SH-SY5Y (cell line): ENCODE data around the gene TBC1D8.

Source experiments
- GATA2 ChIP-seq: IDR thresholded peaks from 2 replicates; pipeline ENCODE4 v1.6.1; 2011; ENCODE audit warnings: mild to moderate bottlenecking, low read depth, low read length
- GATA3 ChIP-seq: IDR thresholded peaks from 2 replicates; pipeline ENCODE4 v1.6.1; 2011; ENCODE audit warnings: low read depth, mild to moderate bottlenecking, low read length, moderate library complexity

DNA sequence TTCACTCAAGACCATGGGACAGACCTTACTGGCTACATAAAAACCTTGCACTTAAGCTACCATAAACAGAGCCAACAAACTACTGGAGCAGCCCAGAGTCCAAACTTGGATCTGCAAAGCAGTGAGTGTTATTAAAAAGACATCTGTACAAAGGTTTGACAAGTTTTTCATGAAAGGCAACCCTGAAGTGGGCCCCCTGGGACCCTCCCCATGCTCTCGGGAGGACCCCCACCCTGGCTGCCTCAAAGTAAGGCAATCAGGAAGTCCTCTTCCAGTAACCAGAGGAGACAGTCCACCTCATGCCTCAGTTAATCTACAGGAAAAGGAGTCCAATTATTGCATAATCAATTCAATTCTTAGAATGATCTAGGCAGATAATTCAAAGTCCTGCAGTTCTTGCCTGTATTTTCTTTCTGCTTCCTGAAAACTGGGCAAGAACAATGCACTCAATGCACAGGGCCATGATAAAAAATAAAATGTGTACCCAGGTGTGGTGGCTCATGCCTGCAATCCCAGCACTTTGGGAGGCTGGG is 69.7 kb downstream of the TBC1D8 start:
- TF ChIP-seq GATA2 (no peak), GATA3 (no peak)
